ENCODE results near the gene DCP1A.

The DCP1A gene

DNA sequence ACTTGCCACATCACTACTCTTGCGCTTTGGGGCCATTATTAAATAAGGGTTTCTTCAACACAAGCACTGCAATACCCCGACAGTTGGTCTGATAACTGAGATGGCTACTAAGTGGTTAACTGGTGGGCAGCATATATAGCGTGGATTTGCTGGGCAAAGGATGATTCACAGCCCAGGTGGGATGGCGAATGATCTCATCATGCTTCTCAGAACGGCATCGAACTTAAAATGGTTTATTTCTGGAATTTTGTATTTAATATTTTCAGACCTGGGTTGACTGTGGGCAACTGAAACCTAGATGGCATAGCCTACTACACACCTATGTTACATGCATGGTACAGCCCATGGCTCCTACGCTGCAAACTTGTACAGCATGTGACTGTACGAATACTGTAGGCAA, 64.8 kb downstream of the DCP1A start (continued):
- TF ChIP-seq, protein P1, sequence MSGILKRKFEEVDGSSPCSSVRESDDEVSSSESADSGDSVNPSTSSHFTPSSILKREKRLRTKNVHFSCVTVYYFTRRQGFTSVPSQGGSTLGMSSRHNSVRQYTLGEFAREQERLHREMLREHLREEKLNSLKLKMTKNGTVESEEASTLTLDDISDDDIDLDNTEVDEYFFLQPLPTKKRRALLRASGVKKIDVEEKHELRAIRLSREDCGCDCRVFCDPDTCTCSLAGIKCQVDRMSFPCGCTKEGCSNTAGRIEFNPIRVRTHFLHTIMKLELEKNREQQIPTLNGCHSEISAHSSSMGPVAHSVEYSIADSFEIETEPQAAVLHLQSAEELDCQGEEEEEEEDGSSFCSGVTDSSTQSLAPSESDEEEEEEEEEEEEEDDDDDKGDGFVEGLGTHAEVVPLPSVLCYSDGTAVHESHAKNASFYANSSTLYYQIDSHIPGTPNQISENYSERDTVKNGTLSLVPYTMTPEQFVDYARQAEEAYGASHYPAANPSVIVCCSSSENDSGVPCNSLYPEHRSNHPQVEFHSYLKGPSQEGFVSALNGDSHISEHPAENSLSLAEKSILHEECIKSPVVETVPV (CRISPR knock-in tag; IDR thresholded peaks at IDR 0.05), result no peak
- no peak for TF ChIP-seq SNAI2 (CRISPR knock-in tag; IDR thresholded peaks at IDR 0.05)
- TF ChIP-seq ZNF565 (CRISPR knock-in tag; conservative IDR thresholded peaks at IDR 0.05; ENCODE audit: low read depth), result no peak

DNA sequence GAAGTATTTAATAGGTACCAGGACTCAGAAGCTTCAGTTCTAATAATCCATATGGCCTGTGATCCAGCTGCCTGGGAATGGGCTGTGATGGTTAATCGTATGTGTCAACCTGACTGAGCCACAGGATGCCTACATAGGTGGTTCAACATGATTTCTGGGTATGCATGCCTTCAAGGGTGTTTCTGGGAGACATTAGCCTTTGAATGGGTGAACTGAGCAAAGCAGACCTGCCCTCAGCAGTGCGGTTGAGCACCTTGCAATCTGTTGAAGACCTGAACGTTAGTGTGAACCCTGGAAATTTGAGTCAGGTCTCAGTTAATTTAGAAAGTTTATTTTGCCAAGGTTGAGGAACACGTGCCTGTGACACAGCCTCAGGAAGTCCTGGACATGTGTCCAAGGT, 68.7 kb downstream of the DCP1A start:
- no peak; the same call in 2 of the 3 replicates for ATAC-seq
- TF ChIP-seq, protein P2, sequence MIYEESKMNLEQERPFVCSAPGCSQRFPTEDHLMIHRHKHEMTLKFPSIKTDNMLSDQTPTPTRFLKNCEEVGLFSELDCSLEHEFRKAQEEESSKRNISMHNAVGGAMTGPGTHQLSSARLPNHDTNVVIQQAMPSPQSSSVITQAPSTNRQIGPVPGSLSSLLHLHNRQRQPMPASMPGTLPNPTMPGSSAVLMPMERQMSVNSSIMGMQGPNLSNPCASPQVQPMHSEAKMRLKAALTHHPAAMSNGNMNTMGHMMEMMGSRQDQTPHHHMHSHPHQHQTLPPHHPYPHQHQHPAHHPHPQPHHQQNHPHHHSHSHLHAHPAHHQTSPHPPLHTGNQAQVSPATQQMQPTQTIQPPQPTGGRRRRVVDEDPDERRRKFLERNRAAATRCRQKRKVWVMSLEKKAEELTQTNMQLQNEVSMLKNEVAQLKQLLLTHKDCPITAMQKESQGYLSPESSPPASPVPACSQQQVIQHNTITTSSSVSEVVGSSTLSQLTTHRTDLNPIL (CRISPR knock-in tag; IDR thresholded peaks at IDR 0.05; ENCODE audit: low read depth), result no peak
- no peak for TF ChIP-seq GLIS3 (CRISPR knock-in tag; IDR thresholded peaks at IDR 0.05)
- TF ChIP-seq TCF4 (CRISPR knock-in tag; IDR thresholded peaks at IDR 0.05; ENCODE audit: borderline replicate concordance), result no peak
- TF ChIP-seq BACH2 (CRISPR knock-in tag; IDR thresholded peaks at IDR 0.05; ENCODE audit: borderline replicate concordance), result no peak
- TF ChIP-seq, protein P3, sequence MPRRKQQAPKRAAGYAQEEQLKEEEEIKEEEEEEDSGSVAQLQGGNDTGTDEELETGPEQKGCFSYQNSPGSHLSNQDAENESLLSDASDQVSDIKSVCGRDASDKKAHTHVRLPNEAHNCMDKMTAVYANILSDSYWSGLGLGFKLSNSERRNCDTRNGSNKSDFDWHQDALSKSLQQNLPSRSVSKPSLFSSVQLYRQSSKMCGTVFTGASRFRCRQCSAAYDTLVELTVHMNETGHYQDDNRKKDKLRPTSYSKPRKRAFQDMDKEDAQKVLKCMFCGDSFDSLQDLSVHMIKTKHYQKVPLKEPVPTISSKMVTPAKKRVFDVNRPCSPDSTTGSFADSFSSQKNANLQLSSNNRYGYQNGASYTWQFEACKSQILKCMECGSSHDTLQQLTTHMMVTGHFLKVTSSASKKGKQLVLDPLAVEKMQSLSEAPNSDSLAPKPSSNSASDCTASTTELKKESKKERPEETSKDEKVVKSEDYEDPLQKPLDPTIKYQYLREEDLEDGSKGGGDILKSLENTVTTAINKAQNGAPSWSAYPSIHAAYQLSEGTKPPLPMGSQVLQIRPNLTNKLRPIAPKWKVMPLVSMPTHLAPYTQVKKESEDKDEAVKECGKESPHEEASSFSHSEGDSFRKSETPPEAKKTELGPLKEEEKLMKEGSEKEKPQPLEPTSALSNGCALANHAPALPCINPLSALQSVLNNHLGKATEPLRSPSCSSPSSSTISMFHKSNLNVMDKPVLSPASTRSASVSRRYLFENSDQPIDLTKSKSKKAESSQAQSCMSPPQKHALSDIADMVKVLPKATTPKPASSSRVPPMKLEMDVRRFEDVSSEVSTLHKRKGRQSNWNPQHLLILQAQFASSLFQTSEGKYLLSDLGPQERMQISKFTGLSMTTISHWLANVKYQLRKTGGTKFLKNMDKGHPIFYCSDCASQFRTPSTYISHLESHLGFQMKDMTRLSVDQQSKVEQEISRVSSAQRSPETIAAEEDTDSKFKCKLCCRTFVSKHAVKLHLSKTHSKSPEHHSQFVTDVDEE (CRISPR knock-in tag; IDR thresholded peaks at IDR 0.05), result no peak
- TF ChIP-seq OSR1 (CRISPR knock-in tag; IDR thresholded peaks at IDR 0.05), result no peak
- no peak for TF ChIP-seq TOX (CRISPR knock-in tag; IDR thresholded peaks at IDR 0.05; ENCODE audit: borderline replicate concordance)
- TF ChIP-seq ISL1 (CRISPR knock-in tag; IDR thresholded peaks at IDR 0.05), result no peak

DNA sequence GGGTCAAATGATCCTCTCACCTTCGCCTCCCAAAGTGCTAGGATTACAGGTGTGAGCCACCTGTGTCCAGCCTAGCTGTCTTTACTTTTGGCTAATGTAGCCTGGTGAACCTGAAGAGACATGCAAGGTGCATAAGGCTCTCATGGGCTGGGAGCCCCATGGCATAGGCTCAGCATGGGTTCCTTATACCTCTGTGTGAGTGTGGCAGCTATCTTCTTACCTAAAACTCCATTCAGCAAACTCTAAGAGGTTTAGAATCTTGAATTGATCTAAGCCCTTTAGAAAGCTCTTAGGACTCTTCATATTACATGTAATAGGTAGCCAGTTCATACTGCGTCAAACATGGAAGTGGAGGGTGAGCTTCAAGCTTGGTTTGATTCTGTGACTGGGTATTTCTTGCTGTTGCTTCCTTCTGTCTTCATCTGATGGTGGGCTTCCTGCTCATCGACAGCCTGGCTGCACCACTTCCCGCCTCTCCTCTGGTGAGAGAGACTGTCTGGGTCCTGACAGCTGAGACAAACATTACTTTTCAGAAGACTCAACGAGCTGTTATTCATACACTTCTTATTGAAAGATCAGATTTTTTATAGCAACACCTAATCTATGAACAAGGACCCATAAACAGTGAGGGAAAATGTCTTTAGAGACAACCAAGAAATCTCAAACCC, 72.3 kb downstream of the DCP1A start:
- no peak for TF ChIP-seq ISL1 (CRISPR knock-in tag; IDR thresholded peaks at IDR 0.05)
- TF ChIP-seq RARB (CRISPR knock-in tag; IDR thresholded peaks at IDR 0.05), result no peak
- no peak for TF ChIP-seq OSR1 (CRISPR knock-in tag; IDR thresholded peaks at IDR 0.05)
- TF ChIP-seq BACH2 (CRISPR knock-in tag; IDR thresholded peaks at IDR 0.05; ENCODE audit: borderline replicate concordance), result no peak
- TF ChIP-seq ARNTL (CRISPR knock-in tag; IDR thresholded peaks at IDR 0.05; ENCODE audit: borderline replicate concordance, low read depth), result no peak
- TF ChIP-seq SNAI2 (CRISPR knock-in tag; IDR thresholded peaks at IDR 0.05), result no peak
- no peak for TF ChIP-seq CSDC2 (CRISPR knock-in tag; IDR thresholded peaks at IDR 0.05)
- no peak for TF ChIP-seq GLIS3 (CRISPR knock-in tag; IDR thresholded peaks at IDR 0.05)
- no peak for TF ChIP-seq PPARA (CRISPR knock-in tag; IDR thresholded peaks at IDR 0.05; ENCODE audit: borderline replicate concordance)
- TF ChIP-seq, protein P1 (CRISPR knock-in tag; IDR thresholded peaks at IDR 0.05), result no peak
- TF ChIP-seq, protein P3 (CRISPR knock-in tag; IDR thresholded peaks at IDR 0.05), result no peak
- TF ChIP-seq ZFP30 (CRISPR knock-in tag; IDR thresholded peaks at IDR 0.05), result no peak
- ATAC-seq, result no peak

DNA sequence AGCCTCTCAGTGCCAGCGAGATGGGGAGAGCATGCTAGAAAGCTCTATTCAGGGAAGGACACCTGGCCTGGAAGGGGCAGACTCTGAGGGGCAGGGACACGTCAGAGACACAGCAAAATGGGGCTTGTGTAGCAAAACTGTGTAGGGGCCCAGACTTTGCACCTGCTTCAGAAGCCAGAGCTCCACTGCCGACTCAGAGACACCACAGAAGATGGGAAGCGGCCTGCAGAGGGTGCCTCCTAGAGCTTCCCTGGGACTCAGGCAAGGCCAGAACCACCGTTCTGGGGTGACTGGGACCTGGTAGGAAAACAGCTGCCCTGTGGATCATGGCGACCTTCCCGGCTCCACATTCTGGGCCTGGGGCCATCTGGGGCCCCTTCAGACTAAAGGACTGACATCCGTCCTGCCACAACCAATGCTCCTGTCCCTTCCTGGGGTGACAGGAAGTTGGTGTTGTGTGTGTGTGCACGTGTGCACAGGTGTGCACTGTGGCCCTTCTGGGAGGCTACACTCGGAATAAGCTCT, 74.1 kb downstream of the DCP1A start:
- ATAC-seq, result no peak
- no peak for TF ChIP-seq ISL1 (CRISPR knock-in tag; IDR thresholded peaks at IDR 0.05)
- no peak for TF ChIP-seq RARB (CRISPR knock-in tag; IDR thresholded peaks at IDR 0.05)
- TF ChIP-seq, protein P4, sequence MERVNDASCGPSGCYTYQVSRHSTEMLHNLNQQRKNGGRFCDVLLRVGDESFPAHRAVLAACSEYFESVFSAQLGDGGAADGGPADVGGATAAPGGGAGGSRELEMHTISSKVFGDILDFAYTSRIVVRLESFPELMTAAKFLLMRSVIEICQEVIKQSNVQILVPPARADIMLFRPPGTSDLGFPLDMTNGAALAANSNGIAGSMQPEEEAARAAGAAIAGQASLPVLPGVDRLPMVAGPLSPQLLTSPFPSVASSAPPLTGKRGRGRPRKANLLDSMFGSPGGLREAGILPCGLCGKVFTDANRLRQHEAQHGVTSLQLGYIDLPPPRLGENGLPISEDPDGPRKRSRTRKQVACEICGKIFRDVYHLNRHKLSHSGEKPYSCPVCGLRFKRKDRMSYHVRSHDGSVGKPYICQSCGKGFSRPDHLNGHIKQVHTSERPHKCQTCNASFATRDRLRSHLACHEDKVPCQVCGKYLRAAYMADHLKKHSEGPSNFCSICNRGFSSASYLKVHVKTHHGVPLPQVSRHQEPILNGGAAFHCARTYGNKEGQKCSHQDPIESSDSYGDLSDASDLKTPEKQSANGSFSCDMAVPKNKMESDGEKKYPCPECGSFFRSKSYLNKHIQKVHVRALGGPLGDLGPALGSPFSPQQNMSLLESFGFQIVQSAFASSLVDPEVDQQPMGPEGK (CRISPR knock-in tag; IDR thresholded peaks at IDR 0.05; ENCODE audit: borderline replicate concordance), result no peak
- no peak for TF ChIP-seq GLIS3 (CRISPR knock-in tag; IDR thresholded peaks at IDR 0.05)
- no peak for TF ChIP-seq ZFP3 (CRISPR knock-in tag; IDR thresholded peaks at IDR 0.05)
- TF ChIP-seq, protein P2 (CRISPR knock-in tag; IDR thresholded peaks at IDR 0.05; ENCODE audit: low read depth), result no peak
- TF ChIP-seq ZFP30 (CRISPR knock-in tag; IDR thresholded peaks at IDR 0.05), result no peak
- no peak for TF ChIP-seq SNAI2 (CRISPR knock-in tag; IDR thresholded peaks at IDR 0.05)
- no peak for TF ChIP-seq ZNF565 (CRISPR knock-in tag; conservative IDR thresholded peaks at IDR 0.05; ENCODE audit: low read depth)
- no peak for TF ChIP-seq ESRRG (CRISPR knock-in tag; IDR thresholded peaks at IDR 0.05)
- no peak for TF ChIP-seq ARNTL (CRISPR knock-in tag; IDR thresholded peaks at IDR 0.05; ENCODE audit: borderline replicate concordance, low read depth)
- TF ChIP-seq CSDC2 (CRISPR knock-in tag; IDR thresholded peaks at IDR 0.05), result no peak
- TF ChIP-seq BACH2 (CRISPR knock-in tag; IDR thresholded peaks at IDR 0.05; ENCODE audit: borderline replicate concordance), result no peak
- no peak for TF ChIP-seq ZNF70 (CRISPR knock-in tag; IDR thresholded peaks at IDR 0.05)
